Esophagus muscularis mucosa (tissue), 4 donors: ENCODE results near the gene OR6C4. TPM values are rescaled to one million over a fixed set of nuclear protein-coding genes. Genes with fewer than 3 reads are reported as not detected.
"Not testable (repeated sequence)": the region's sequence is repeated elsewhere in the genome, so short reads cannot be mapped to it uniquely, and the experiment has no call there.

Experiments used
- DNase-seq: peaks from one replicate; pipeline ENCODE4 v3.0.0-alpha.2; 2017; ENCODE audit errors: extremely low spot score
- H3K27ac ChIP-seq, 4 donors: fragments of 200-600 bp; sonication (generic); replicated peaks in 1 of 4; 1 replicate in 3 of 4; 2 replicates in 1 of 4; pipeline ENCODE4 v1.5.1; 2016 to 2019; ENCODE audit warnings: mild to moderate bottlenecking in 1 of 4
- H3K27me3 ChIP-seq, 4 donors: fragments of 200-600 bp; sonication (generic); one replicate each; pipeline versions ENCODE4 v1.5.1 to v1.6.0; 2016 to 2019
- H3K36me3 ChIP-seq, 4 donors: fragments of 200-600 bp; sonication (generic); one replicate each; pipeline ENCODE4 v1.5.1; 2016 to 2019
- H3K4me1 ChIP-seq, 4 donors: fragments of 200-600 bp; sonication (generic); one replicate each; pipeline ENCODE4 v1.5.1; 2016 to 2019
- H3K4me3 ChIP-seq, 4 donors: fragments of 200-600 bp; sonication (generic); 1 replicate in 2 of 4; 2 replicates in 2 of 4; pipeline ENCODE4 v1.5.1; 2016 to 2019; ENCODE audit warnings: mild to moderate bottlenecking in 4 of 4, moderate library complexity in 1 of 4
- H3K9me3 ChIP-seq, 4 donors: fragments of 200-600 bp; sonication (generic); 1 replicate in 3 of 4; 2 replicates in 1 of 4; pipeline ENCODE4 v1.5.1; 2016 to 2019
- EP300 ChIP-seq: sonication (generic); formaldehyde crosslinking; IDR thresholded peaks from one replicate; pipeline ENCODE4 v1.6.1; 2017; ENCODE audit warnings: antibody characterized with exemption
- POLR2A ChIP-seq: fragments of 450-650 bp; IDR thresholded peaks from one replicate; pipeline ENCODE4 v1.6.1; 2017; ENCODE audit warnings: antibody characterized with exemption, moderate library complexity, mild to moderate bottlenecking, low read depth
- POLR2AphosphoS5 ChIP-seq, 2 donors: sonication (generic); formaldehyde crosslinking; IDR thresholded peaks; one replicate each; pipeline ENCODE4 v1.6.1; 2017; ENCODE audit warnings: antibody characterized with exemption in 2 of 2
- WGBS: methylation state at CpG from one replicate; pipeline ENCODE4 v1.1.5; 2018; 5-methylcytosine and 5-hydroxymethylcytosine counted together
- intact Hi-C: fragments of 100-400 bp; cut with DNase I; formaldehyde crosslinking; loops from one replicate; pipeline ENCODE4 v1.15.1; 2023
- total RNA-seq, 4 donors: library from RNA; depleted of rRNA; stranded (reverse); fragments of >200 nt; gene quantifications; one replicate each; pipeline versions ENCODE4 v1.1.0 to v1.2.1, GENCODE V29; 2016
- TF ChIP-seq, protein P1 (sequence below), 3 experiments: fragments of 200-600 bp in 2 of 3; fragments of 450-650 bp in 1 of 3; sonication (generic) in 2 of 3; IDR thresholded peaks; one replicate each; pipeline ENCODE4 v1.5.1; 2017 to 2019; ENCODE audit warnings: antibody characterized with exemption in 3 of 3, mild to moderate bottlenecking in 2 of 3, moderate library complexity in 1 of 3

Gene OR6C4
- total RNA-seq, 4 donors from 2014 or later: not detected

DNA sequence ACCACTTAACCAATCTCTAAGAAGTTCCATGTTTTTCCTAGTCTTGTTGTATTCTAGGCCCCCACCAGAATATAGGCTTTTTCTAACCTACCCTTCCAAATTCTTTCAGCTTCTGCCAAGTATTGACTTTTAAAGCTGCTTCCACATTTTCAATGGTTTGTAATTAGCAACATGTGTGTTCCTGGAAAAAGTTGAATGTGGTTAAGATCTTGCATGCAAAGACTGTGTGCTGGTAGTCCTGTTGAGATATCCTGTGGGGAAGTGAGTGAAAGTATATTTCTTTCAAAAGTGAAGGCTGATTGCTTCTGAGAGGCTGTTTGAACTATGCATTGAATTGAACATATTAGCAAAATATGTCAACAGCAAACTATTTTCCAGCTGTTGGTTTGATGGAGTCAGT, 646 bp upstream of the OR6C4 start:
- TF ChIP-seq, protein P1, sequence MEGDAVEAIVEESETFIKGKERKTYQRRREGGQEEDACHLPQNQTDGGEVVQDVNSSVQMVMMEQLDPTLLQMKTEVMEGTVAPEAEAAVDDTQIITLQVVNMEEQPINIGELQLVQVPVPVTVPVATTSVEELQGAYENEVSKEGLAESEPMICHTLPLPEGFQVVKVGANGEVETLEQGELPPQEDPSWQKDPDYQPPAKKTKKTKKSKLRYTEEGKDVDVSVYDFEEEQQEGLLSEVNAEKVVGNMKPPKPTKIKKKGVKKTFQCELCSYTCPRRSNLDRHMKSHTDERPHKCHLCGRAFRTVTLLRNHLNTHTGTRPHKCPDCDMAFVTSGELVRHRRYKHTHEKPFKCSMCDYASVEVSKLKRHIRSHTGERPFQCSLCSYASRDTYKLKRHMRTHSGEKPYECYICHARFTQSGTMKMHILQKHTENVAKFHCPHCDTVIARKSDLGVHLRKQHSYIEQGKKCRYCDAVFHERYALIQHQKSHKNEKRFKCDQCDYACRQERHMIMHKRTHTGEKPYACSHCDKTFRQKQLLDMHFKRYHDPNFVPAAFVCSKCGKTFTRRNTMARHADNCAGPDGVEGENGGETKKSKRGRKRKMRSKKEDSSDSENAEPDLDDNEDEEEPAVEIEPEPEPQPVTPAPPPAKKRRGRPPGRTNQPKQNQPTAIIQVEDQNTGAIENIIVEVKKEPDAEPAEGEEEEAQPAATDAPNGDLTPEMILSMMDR (IDR thresholded peaks at IDR 0.05): no peak
- no peak for TF ChIP-seq EP300
- no peak for TF ChIP-seq POLR2AphosphoS5 (IDR thresholded peaks at IDR 0.05)
- no peak for TF ChIP-seq POLR2A
- Histone ChIP-seq H3K27me3 (no peaks in the 10 kb centered on the region), H3K27ac (no peak overlapping the region), H3K36me3 (no peaks in the 10 kb centered on the region), H3K4me3 (no peak overlapping the region), H3K9me3 (no peaks in the 10 kb centered on the region), H3K4me1 (no peaks in the 10 kb centered on the region)
- no peak for DNase-seq
- intact Hi-C loops: no loop called here

DNA sequence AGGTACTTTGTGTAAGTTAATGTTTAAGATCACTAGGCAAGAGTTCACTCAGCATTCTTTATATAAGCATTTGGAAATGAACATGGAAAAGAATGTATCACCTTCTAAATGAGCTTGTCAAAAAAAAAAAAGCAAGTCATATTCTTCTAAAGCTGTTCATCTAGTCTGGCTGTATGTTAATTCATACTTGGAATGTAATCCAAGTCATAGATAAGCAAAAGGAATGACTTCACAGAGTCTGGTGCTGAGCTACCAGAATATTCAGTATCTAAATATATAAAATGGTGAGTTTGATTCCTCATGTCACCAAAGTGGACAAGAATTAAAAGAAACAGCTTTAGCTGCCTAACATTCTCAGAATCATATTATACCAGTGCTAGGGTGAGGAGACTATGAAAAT, 4.9 kb downstream of the OR6C4 start:
- Histone ChIP-seq H3K27me3 (no peaks in the 10 kb centered on the region), H3K4me3 (no peak overlapping the region), H3K4me1 (no peaks in the 10 kb centered on the region), H3K27ac (no peak overlapping the region), H3K9me3 (peaks cover 0 to 22% (median 11%) of the 10 kb centered on the region in 4 donors), H3K36me3 (no peaks in the 10 kb centered on the region)
- no peak for DNase-seq
- intact Hi-C loops: no loop called here
- TF ChIP-seq POLR2A (no peak), POLR2AphosphoS5 (IDR thresholded peaks at IDR 0.05) (no peak), EP300 (no peak)
- TF ChIP-seq, protein P1 (IDR thresholded peaks at IDR 0.05): no peak

DNA sequence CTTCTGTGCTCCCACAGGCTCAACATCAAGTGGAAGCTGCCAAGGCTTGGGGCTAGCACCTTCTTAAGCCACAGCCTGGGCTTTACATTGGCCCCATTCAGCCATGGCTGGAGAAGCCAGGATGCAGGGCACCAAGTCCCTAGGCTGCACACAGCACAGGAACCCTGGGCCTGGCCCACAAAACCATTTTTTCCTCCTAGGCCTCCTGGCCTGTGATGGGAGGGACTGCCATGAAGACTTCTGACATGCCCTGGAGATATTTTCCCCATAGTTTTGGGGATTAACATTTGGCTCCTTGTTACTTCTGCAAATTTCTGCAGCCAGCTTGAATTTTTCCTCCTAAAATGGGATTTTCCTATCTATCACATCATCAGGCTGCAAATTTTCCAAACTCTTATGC, 20.7 kb downstream of the OR6C4 start:
- H3K36me3 ChIP-seq, H3K27me3 ChIP-seq, DNase-seq, H3K4me1 ChIP-seq, H3K27ac ChIP-seq, H3K4me3 ChIP-seq, intact Hi-C loops: not testable (repeated sequence)
- H3K9me3 ChIP-seq: peaks cover 0 to 34% (median 22%) of the 10 kb centered on the region in 4 donors

DNA sequence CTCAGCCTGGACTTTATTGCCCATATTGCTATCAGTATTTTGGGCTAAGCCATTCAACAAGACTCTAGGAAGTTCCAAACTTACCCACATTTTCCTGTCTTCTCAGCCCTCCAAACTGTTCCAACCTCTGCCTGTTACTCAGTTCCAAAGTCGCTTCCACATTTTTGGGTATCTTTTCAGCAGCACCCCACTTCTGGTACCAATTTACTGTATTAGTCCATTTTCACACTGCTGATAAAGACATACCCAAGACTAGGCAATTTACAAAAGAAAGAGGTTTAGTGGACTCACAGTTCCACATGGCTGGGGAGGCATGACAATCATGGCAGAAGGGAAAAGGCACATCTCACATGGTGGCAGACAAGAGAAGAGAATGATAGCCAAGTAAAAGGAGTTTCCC, 21.3 kb downstream of the OR6C4 start:
- H3K36me3 ChIP-seq, H3K27ac ChIP-seq, intact Hi-C loops, H3K4me1 ChIP-seq, H3K27me3 ChIP-seq, DNase-seq, H3K4me3 ChIP-seq: not testable (repeated sequence)
- 87% methylated on average over 1 of the region's 1 CpG for WGBS
- H3K9me3 ChIP-seq: peaks cover 0 to 34% (median 22%) of the 10 kb centered on the region in 4 donors

DNA sequence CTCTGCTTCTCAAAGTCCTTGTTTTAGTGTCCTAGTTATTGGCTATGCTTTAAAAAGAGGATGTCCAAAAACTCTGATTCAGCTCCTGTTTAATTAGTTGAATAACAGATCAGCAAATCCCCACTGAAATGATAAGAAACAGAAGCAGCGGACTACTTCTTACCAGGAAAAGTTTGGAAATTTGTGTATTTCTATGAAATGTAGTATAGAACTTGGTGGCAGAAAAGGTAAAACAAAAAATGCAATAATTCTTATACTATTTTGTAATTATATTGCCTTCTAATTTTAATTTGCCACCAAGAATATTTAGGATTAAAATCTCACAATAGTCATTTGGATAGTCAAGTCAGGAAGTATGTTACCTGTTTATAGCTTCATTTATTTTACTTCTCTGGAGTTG, 22.8 kb downstream of the OR6C4 start, which contains the start of gene OR2AP1:
Gene OR2AP1 (plus strand): TSS at position 301 of the 400 bp plus-strand sequence. CDS start 1,947 bp downstream, outside the sequence.
- no peak within 1 kb of the TSS for H3K4me3 ChIP-seq
- H3K27ac ChIP-seq: no peak within 1 kb of the TSS
- WGBS: 67% methylated on average over 1 of the region's 1 CpG
- DNase-seq: no peak
- intact Hi-C loops: no loop called here
- H3K9me3 ChIP-seq: peaks cover 0 to 34% (median 22%) of the 10 kb centered on the region in 4 donors
- H3K4me1 ChIP-seq: no peaks in the 10 kb centered on the region
- H3K27me3 ChIP-seq: no peaks in the 10 kb centered on the region
- no peak for TF ChIP-seq POLR2A
- TF ChIP-seq POLR2AphosphoS5 (IDR thresholded peaks at IDR 0.05): no peak
- no peak for TF ChIP-seq EP300
- TF ChIP-seq, protein P1 (IDR thresholded peaks at IDR 0.05): no peak
- no peaks in the 10 kb centered on the region for H3K36me3 ChIP-seq

DNA sequence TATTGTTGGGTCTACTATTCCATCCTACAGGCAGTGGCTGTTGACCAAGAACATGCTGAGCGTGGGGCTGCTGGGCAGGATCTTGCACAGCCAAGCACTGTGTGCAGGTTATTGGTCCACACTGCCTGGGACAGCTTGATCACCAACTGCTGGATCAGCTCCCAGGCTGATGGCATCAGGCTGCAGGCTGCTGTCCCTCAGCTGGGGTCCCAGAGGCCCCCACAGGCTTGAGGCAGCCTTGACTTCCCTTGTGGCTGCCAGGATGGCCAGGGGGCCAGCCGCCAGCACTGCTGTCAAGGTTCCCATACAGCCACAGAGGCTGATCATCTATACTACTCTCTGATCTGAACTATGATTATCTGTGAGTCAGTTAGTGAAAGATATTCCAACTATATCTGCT, 32.7 kb downstream of the OR6C4 start:
- DNase-seq: no peak
- Histone ChIP-seq H3K36me3 (no peaks in the 10 kb centered on the region), H3K27ac (no peak overlapping the region), H3K4me3 (no peak overlapping the region), H3K9me3 (peaks cover 0 to 10% (median 0%) of the 10 kb centered on the region in 4 donors), H3K4me1 (no peaks in the 10 kb centered on the region), H3K27me3 (no peaks in the 10 kb centered on the region)
- no peak for TF ChIP-seq POLR2AphosphoS5 (IDR thresholded peaks at IDR 0.05)
- TF ChIP-seq, protein P1 (IDR thresholded peaks at IDR 0.05): no peak
- TF ChIP-seq EP300: no peak
- TF ChIP-seq POLR2A: no peak
- 85% methylated on average over 2 of the region's 2 CpGs for WGBS
- intact Hi-C loops: no loop called here
